ENCODE measurements around the gene MYO7B. TPM values are rescaled to one million over a fixed set of nuclear protein-coding genes. Genes with fewer than 3 reads are reported as not detected.
A peak's percentile ranks its signal among the peaks of the same experiment; 100 is the strongest.

Gene MYO7B
- total and polyA plus RNA-seq, 10 donors, result 32.3 to 165 (median 52.9) TPM

GRCh38 chr2:127631997-127632581, 96.6 kb downstream of the MYO7B start:
- TF ChIP-seq POLR2AphosphoS5 (IDR thresholded peaks at IDR 0.05), result peak in 2 of 3 donors; percentile 21 to 25
- TF ChIP-seq POLR2A (IDR thresholded peaks at IDR 0.05), result no peak
- TF ChIP-seq CTCF (IDR thresholded peaks at IDR 0.05 in 8 of 11, conservative IDR thresholded peaks at IDR 0.05 in 3 of 11), result no peak
- DNase-seq, result peak; percentile 80
- Histone ChIP-seq H3K27me3 (replicated peaks in 1 of 7) (no peaks in the 10 kb centered on the region), H3K36me3 (peaks cover 0 to 71% (median 6%) of the 10 kb centered on the region in 6 donors), H3K27ac (peak overlapping the region; percentile 66 to 96 (median 82)), H3K9me3 (no peaks in the 10 kb centered on the region), H3K4me3 (no peak overlapping the region), H3K4me1 (peaks cover 58 to 95% (median 76%) of the 10 kb centered on the region in 6 donors)
- intact Hi-C loops (cut with DNase I; ENCODE audit: low total_unique reads), result no loop called here
- 71 to 92% (median 80%) methylated on average over 4 to 17 of the region's 17 CpGs for WGBS, 5 donors

DNA sequence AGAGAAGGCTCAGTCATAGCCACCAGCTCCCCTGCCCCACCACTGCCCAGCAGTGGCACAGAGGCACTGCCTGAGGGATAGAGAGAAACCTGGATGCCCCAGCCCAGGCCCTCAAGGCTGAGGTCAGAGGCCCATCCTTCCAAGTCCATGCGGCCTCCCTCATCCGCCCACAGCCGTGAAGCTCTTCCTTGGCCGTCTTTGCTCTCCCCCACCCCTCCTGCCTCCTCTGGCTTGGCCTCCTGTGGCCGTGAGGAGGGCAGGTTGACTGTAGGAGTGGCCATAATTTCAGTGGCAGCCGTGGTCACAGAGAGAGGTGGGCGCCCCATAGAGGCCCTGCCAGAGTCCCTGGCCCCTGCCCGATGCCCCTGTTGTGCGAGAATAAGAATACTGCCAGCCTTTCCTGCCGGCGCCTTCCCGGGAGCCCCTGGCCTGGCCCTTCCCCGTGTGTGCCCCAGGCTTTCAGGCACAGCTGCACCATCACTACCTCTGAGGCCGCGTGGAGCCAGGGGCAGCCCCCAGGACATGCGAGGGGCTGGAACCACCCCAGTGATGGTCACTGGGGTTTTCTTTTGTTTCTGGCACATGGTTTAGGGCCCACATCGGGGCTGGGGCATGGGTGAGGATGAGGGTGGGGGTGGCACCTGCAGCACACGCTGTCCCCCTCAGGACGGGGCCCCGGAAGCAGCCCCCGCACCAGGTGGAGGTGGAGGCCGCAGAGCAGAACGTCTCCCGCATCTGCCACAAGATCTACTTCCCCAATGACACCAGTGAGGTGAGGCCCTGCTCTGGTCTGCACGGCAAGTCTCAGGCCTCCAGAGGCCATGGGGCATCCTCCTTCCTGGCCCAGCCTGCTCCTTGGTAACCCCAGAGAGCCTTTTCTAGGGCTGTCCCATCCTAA, 97.4 kb downstream of the MYO7B start:
- TF ChIP-seq CTCF (IDR thresholded peaks at IDR 0.05 in 8 of 11, conservative IDR thresholded peaks at IDR 0.05 in 3 of 11) (no peak), POLR2A (IDR thresholded peaks at IDR 0.05) (no peak), POLR2AphosphoS5 (IDR thresholded peaks at IDR 0.05) (peak; percentile 85 to 92 (median 90))
- H3K4me1 ChIP-seq, result peaks cover 65 to 99% (median 84%) of the 10 kb centered on the region in 6 donors

GRCh38 chr2:127633556-127634065, 98.1 kb downstream of the MYO7B start:
- intact Hi-C loops (cut with DNase I; ENCODE audit: low total_unique reads), result no loop called here
- no peaks in the 10 kb centered on the region for H3K27me3 ChIP-seq (replicated peaks in 1 of 7)
- H3K27ac ChIP-seq, result peak overlapping the region; percentile 66 to 96 (median 82)
- H3K4me3 ChIP-seq, result peak overlapping the region in 1 of 8 donors; percentile 18
- WGBS, 5 donors, result 56 to 71% (median 65%) methylated on average over 9 of the region's 9 CpGs
- no peaks in the 10 kb centered on the region for H3K9me3 ChIP-seq
- peak; percentile 87 for DNase-seq
- TF ChIP-seq POLR2AphosphoS5 (IDR thresholded peaks at IDR 0.05) (peak in 1 of 3 donors; percentile 63), POLR2A (IDR thresholded peaks at IDR 0.05) (no peak)
- H3K36me3 ChIP-seq, result peaks cover 0 to 71% (median 6%) of the 10 kb centered on the region in 6 donors
- peaks cover 71 to 100% (median 91%) of the 10 kb centered on the region in 6 donors for H3K4me1 ChIP-seq

More for the DNA sequence above, 97.4 kb downstream of the MYO7B start:
- Histone ChIP-seq H3K27ac (peak overlapping the region; percentile 66 to 96 (median 82)), H3K27me3 (replicated peaks in 1 of 7) (no peaks in the 10 kb centered on the region), H3K36me3 (peaks cover 0 to 69% (median 6%) of the 10 kb centered on the region in 6 donors), H3K4me3 (peak overlapping the region in 1 of 8 donors; percentile 18), H3K9me3 (no peaks in the 10 kb centered on the region)
- 51 to 67% (median 60%) methylated on average over 1 to 25 of the region's 25 CpGs for WGBS, 5 donors
- DNase-seq, result peak; percentile 92
- intact Hi-C loops (cut with DNase I; ENCODE audit: low total_unique reads), result no loop called here

DNA sequence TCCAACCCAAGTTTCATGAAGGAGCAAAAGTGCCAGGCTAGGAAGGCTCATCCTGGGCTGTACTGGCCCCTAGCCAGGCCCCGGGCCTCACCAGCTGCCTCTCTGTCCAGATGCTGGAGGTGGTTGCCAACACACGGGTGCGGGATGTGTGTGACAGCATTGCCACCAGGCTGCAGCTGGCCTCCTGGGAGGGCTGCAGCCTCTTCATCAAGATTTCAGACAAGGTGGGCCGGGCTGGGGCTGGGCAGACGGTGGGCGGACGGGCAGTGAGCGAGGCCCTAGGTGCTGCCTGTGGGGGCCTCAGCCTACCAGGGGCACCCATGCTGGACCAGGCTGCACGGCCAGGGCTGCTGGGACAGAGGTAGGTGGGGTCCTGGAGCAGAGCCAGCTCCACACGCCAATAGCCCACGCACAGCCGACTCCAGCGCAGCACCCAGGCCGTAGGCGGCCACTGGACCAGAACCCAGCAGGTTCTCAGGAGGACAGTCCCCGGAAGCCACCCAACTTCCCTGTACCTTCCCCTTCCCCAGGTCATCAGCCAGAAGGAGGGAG, 98.7 kb downstream of the MYO7B start:
- Histone ChIP-seq H3K27ac (peak overlapping the region; percentile 66 to 96 (median 82)), H3K36me3 (peaks cover 0 to 76% (median 6%) of the 10 kb centered on the region in 6 donors), H3K4me1 (peaks cover 74 to 100% (median 97%) of the 10 kb centered on the region in 6 donors), H3K27me3 (replicated peaks in 1 of 7) (no peaks in the 10 kb centered on the region), H3K4me3 (peak overlapping the region in 2 of 8 donors; percentile 10 to 18), H3K9me3 (no peaks in the 10 kb centered on the region)
- no peak for TF ChIP-seq POLR2A (IDR thresholded peaks at IDR 0.05)
- TF ChIP-seq POLR2AphosphoS5 (IDR thresholded peaks at IDR 0.05), result peak; percentile 21 to 67 (median 63)
- intact Hi-C loops (cut with DNase I; ENCODE audit: low total_unique reads), result no loop called here
- 49 to 65% (median 53%) methylated on average over 5 to 16 of the region's 16 CpGs for WGBS, 5 donors
- peak; percentile 83 for DNase-seq
